Effector memory CD8-positive, alpha-beta T cell (primary cell): ENCODE data around the gene IQSEC1.

ENCODE experiments used
- ATAC-seq: fragments of 150-1000 bp; cut with Tn5 transposase; replicated peaks from 2 replicates; pipeline ENCODE4 v1.10.0; 2021; ENCODE audit warnings: mild to moderate bottlenecking, moderate library complexity
- DNase-seq, 3 experiments: peaks; one replicate each; pipeline ENCODE4 v3.0.0; 2021
- H3K27ac Mint-ChIP-seq, 2 donors: one replicate each; pipeline ENCODE4 v1.8.0; 2022; ENCODE audit warnings: mild to moderate bottlenecking in 2 of 2, mixed read lengths in 2 of 2, moderate library complexity in 2 of 2
- H3K27me3 Mint-ChIP-seq, 2 donors: one replicate each; pipeline ENCODE4 v1.8.0; 2022; ENCODE audit warnings: mixed read lengths in 2 of 2
- H3K36me3 Mint-ChIP-seq: one replicate; pipeline ENCODE4 v1.8.0; 2022; ENCODE audit warnings: mild to moderate bottlenecking, moderate library complexity, mixed read lengths; ENCODE audit not compliant: insufficient read depth
- H3K4me1 Mint-ChIP-seq, 2 donors: one replicate each; pipeline ENCODE4 v1.8.0; 2022; ENCODE audit warnings: low read depth in 2 of 2, mixed read lengths in 2 of 2
- H3K4me3 Mint-ChIP-seq, 2 donors: one replicate each; pipeline ENCODE4 v1.8.0; 2022; ENCODE audit warnings: mild to moderate bottlenecking in 2 of 2, mixed read lengths in 2 of 2, moderate library complexity in 2 of 2
- H3K9me3 Mint-ChIP-seq, 2 donors: one replicate each; pipeline ENCODE4 v1.8.0; 2022; ENCODE audit warnings: mixed read lengths in 2 of 2

Gene IQSEC1

GRCh38 chr3:12935023-12935860 lies 138.0 kb downstream of the IQSEC1 start:
- no peak overlapping the region for H3K4me3 Mint-ChIP-seq
- H3K4me1 Mint-ChIP-seq = peaks cover 21 to 32% of the 10 kb centered on the region in 2 donors
- H3K36me3 Mint-ChIP-seq = peaks cover 65% of the 10 kb centered on the region
- peak overlapping the region in 1 of 2 donors; percentile 82 for H3K27ac Mint-ChIP-seq
- DNase-seq (no peak), ATAC-seq (no peak)
- no peaks in the 10 kb centered on the region for H3K9me3 Mint-ChIP-seq
- no peaks in the 10 kb centered on the region for H3K27me3 Mint-ChIP-seq

DNA sequence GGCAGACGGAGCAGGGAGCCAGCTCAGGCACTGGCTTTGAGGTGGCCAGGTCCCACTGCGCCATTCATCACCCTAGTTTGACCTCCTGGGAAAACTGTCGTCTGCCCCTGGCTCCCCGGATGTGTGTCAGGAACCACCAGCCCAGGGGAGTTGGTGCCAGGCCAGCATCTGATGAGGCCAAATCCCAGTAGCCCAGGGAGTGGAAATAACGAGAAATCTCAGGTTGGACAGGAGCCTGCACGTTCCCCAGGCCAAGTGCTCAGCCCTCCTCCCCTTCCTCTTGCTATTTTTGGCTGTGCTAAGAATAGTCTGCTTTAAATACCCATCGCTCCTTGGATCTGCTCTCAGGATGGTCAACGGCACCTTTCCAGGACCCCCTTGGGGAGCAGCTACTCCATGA lies 138.8 kb downstream of the IQSEC1 start:
- H3K36me3 Mint-ChIP-seq = peaks cover 68% of the 10 kb centered on the region
- peak overlapping the region in 1 of 2 donors; percentile 82 for H3K27ac Mint-ChIP-seq
- no peaks in the 10 kb centered on the region for H3K27me3 Mint-ChIP-seq

GRCh38 chr3:12933901-12934300 lies 139.3 kb downstream of the IQSEC1 start:
- Mint-ChIP-seq H3K4me3 (no peak overlapping the region), H3K36me3 (peaks cover 70% of the 10 kb centered on the region), H3K4me1 (peaks cover 25 to 39% of the 10 kb centered on the region in 2 donors), H3K27me3 (no peaks in the 10 kb centered on the region), H3K27ac (peak overlapping the region in 1 of 2 donors; percentile 82), H3K9me3 (no peaks in the 10 kb centered on the region)
- ATAC-seq = no peak
- DNase-seq = no peak

More for the DNA sequence above, 138.8 kb downstream of the IQSEC1 start:
- DNase-seq (no peak), ATAC-seq (no peak)
- H3K4me1 Mint-ChIP-seq = peaks cover 22 to 40% of the 10 kb centered on the region in 2 donors
- no peaks in the 10 kb centered on the region for H3K9me3 Mint-ChIP-seq
- H3K4me3 Mint-ChIP-seq = no peak overlapping the region

DNA sequence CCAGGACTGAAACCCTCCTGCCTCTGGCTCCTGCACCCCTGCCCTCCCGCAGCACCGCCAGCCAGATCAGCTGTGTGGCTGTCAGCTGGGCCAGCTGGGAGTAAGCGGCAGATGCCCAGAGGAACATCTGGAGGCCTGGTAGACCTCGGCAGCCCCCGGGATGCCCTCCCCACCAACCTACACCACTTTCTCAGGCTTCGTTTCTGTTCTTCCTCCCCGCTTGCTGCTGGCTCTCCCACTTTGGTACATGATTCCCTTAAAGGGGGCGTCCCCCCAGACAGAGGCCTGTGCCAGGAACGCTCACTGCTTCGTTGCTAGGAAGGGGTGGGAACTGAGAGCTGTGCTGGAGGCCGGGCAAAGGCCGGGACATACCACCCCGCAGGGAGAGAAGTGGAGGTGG lies 140.5 kb downstream of the IQSEC1 start:
- no peak for ATAC-seq

GRCh38 chr3:12932347-12932746 lies 140.9 kb downstream of the IQSEC1 start:
- DNase-seq = no peak
- Mint-ChIP-seq H3K36me3 (peaks cover 64% of the 10 kb centered on the region), H3K4me1 (peaks cover 26 to 48% of the 10 kb centered on the region in 2 donors), H3K9me3 (no peaks in the 10 kb centered on the region), H3K4me3 (no peak overlapping the region), H3K27ac (no peak overlapping the region), H3K27me3 (no peaks in the 10 kb centered on the region)
- no peak for ATAC-seq

More for the DNA sequence above, 140.5 kb downstream of the IQSEC1 start:
- Mint-ChIP-seq H3K27me3 (no peaks in the 10 kb centered on the region), H3K4me1 (peaks cover 26 to 46% of the 10 kb centered on the region in 2 donors), H3K27ac (no peak overlapping the region), H3K36me3 (peaks cover 65% of the 10 kb centered on the region), H3K4me3 (no peak overlapping the region), H3K9me3 (no peaks in the 10 kb centered on the region)
- no peak for DNase-seq

GRCh38 chr3:12931273-12931905 lies 141.8 kb downstream of the IQSEC1 start:
- no peak for DNase-seq
- H3K27me3 Mint-ChIP-seq = no peaks in the 10 kb centered on the region
- peaks cover 26 to 53% of the 10 kb centered on the region in 2 donors for H3K4me1 Mint-ChIP-seq
- no peak overlapping the region for H3K4me3 Mint-ChIP-seq
- H3K36me3 Mint-ChIP-seq = peaks cover 55% of the 10 kb centered on the region
- peak overlapping the region in 1 of 2 donors; percentile 62 for H3K27ac Mint-ChIP-seq
- ATAC-seq = no peak
- no peaks in the 10 kb centered on the region for H3K9me3 Mint-ChIP-seq

- Mint-ChIP-seq H3K9me3 (no peaks in the 10 kb centered on the region), H3K27me3 (no peaks in the 10 kb centered on the region), H3K4me1 (peaks cover 22 to 58% of the 10 kb centered on the region in 2 donors), H3K27ac (peak overlapping the region; percentile 55 to 75), H3K4me3 (no peak overlapping the region), H3K36me3 (peaks cover 51% of the 10 kb centered on the region)
- DNase-seq (no peak), ATAC-seq (peak; percentile 22)
Observed at GRCh38 chr3:12929801-12930200, 143.4 kb downstream of the IQSEC1 start.

GRCh38 chr3:12926660-12927059 lies 146.6 kb downstream of the IQSEC1 start:
- peaks cover 42% of the 10 kb centered on the region for H3K36me3 Mint-ChIP-seq
- DNase-seq (no peak), ATAC-seq (no peak)
- H3K27ac Mint-ChIP-seq = no peak overlapping the region
- H3K27me3 Mint-ChIP-seq = no peaks in the 10 kb centered on the region
- no peaks in the 10 kb centered on the region for H3K9me3 Mint-ChIP-seq
- H3K4me1 Mint-ChIP-seq = peaks cover 17 to 49% of the 10 kb centered on the region in 2 donors
- no peak overlapping the region for H3K4me3 Mint-ChIP-seq

GRCh38 chr3:12925648-12926047 lies 147.6 kb downstream of the IQSEC1 start:
- H3K4me1 Mint-ChIP-seq = peaks cover 17 to 45% of the 10 kb centered on the region in 2 donors
- peaks cover 44% of the 10 kb centered on the region for H3K36me3 Mint-ChIP-seq

DNA sequence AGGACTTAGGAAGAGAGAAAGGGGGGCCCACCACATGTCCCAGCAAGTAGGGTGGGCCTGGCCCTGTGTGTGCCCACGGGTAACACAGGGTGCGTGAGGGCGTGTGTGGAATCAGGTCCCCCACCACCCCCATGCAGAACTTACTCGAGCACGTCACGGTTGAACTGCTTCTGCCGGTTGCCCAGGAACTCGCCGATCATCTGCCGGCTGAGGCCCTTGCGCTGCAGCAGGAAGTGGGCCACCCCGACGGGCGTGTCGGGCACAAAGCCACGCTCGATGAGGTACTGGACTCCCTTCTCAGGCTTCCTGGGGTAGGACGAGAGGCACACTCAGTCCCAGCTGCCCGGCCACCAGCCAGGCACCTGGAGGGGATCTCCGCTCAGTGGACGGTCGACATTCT lies 148.8 kb downstream of the IQSEC1 start:
- H3K4me1 Mint-ChIP-seq = peaks cover 9 to 33% of the 10 kb centered on the region in 2 donors
- no peaks in the 10 kb centered on the region for H3K27me3 Mint-ChIP-seq
- H3K4me3 Mint-ChIP-seq = peak overlapping the region in 1 of 2 donors; percentile 51
- peak overlapping the region in 1 of 2 donors; percentile 87 for H3K27ac Mint-ChIP-seq
- no peaks in the 10 kb centered on the region for H3K9me3 Mint-ChIP-seq
- peaks cover 47% of the 10 kb centered on the region for H3K36me3 Mint-ChIP-seq
- peak; percentile 74 for ATAC-seq
- DNase-seq = peak in 2 of 3 experiments; percentile 11 to 23

More at GRCh38 chr3:12925648-12926047, 147.6 kb downstream of the IQSEC1 start:
- ATAC-seq (no peak), DNase-seq (no peak)
- H3K9me3 Mint-ChIP-seq = no peaks in the 10 kb centered on the region
- H3K4me3 Mint-ChIP-seq = peak overlapping the region in 1 of 2 donors; percentile 51
- peak overlapping the region in 1 of 2 donors; percentile 87 for H3K27ac Mint-ChIP-seq
- no peaks in the 10 kb centered on the region for H3K27me3 Mint-ChIP-seq

DNA sequence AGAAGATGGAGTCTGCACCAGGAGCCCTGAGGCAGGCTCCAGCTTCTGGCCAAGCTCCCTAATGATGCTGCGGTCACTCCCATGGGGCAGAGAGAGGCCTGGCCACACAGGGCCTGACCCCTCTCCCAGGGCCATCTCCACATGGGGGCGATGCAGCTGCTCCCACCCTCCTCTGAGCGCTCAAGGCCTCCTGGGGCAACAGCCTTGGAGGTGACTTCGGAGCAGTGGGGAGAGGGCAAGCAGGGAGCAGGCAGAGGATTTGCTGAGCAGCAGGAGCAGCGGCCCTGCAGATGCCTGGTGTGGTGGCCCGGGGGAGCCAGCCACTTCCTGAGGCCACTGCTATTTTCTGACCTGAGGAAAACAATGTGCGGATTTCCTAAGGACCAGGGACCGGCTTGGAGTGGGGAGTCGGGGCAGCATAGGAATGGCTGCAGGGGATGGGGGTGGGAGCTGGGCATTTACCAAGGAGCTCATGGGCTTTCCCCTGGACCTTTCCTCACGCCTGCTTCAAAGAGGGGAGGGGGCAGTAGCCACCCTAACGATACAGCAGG lies 150.3 kb downstream of the IQSEC1 start:
- H3K27me3 Mint-ChIP-seq = no peaks in the 10 kb centered on the region
- H3K9me3 Mint-ChIP-seq = no peaks in the 10 kb centered on the region
- H3K4me1 Mint-ChIP-seq = peaks cover 2 to 25% of the 10 kb centered on the region in 2 donors
- peak overlapping the region in 1 of 2 donors; percentile 62 for H3K27ac Mint-ChIP-seq
- H3K4me3 Mint-ChIP-seq = no peak overlapping the region
- peaks cover 45% of the 10 kb centered on the region for H3K36me3 Mint-ChIP-seq
- DNase-seq = no peak
- no peak for ATAC-seq

- no peak overlapping the region for H3K4me3 Mint-ChIP-seq
- no peaks in the 10 kb centered on the region for H3K27me3 Mint-ChIP-seq
- peak overlapping the region in 1 of 2 donors; percentile 62 for H3K27ac Mint-ChIP-seq
- peaks cover 42% of the 10 kb centered on the region for H3K36me3 Mint-ChIP-seq
- ATAC-seq = no peak
- peaks cover 7 to 24% of the 10 kb centered on the region in 2 donors for H3K4me1 Mint-ChIP-seq
- H3K9me3 Mint-ChIP-seq = no peaks in the 10 kb centered on the region
- no peak for DNase-seq
Observed at GRCh38 chr3:12922306-12922705, 150.9 kb downstream of the IQSEC1 start.

GRCh38 chr3:12921736-12922135 lies 151.5 kb downstream of the IQSEC1 start:
- Mint-ChIP-seq H3K4me1 (peaks cover 13 to 24% of the 10 kb centered on the region in 2 donors), H3K9me3 (no peaks in the 10 kb centered on the region), H3K36me3 (peaks cover 45% of the 10 kb centered on the region), H3K27me3 (no peaks in the 10 kb centered on the region), H3K27ac (no peak overlapping the region), H3K4me3 (no peak overlapping the region)
- DNase-seq (no peak), ATAC-seq (no peak)
